GM12878 (cell line): ENCODE data around the gene PAX7. TPM values are rescaled to one million over a fixed set of nuclear protein-coding genes. Genes with fewer than 3 reads are reported as not detected.

Experiments used
- ATAC-seq: fragments of 200-7000 bp; cut with Tn5 transposase; 3 replicates; pipeline ENCODE4 v1.9.1; 2020; ENCODE audit warnings: mild to moderate bottlenecking, moderate library complexity
- BruUV-seq: library from RNA; stranded (reverse); fragments of 400-500 nt; replicated peaks from 2 replicates; lab custom pipeline; 2021; lab: Mats Ljungman, UMichigan
- CTCF ChIA-PET: fragments of 300-600 bp; sonication (Branson Sonifier 250); formaldehyde crosslinking; extraction: SDS; loops from one replicate; lab custom pipeline; 2021; ENCODE audit warnings: inconsistent platforms; lab: Yijun Ruan, JAX
- POLR2A ChIA-PET: fragments of 350-600 bp; formaldehyde crosslinking; extraction: SDS; loops from one replicate; lab custom pipeline; 2021; ENCODE audit warnings: inconsistent platforms; lab: Charles Lee
- RAD21 ChIA-PET: fragments of 300-600 bp; sonication (Branson Sonifier 250); formaldehyde crosslinking; loops from one replicate; lab custom pipeline; 2023; ENCODE audit warnings: antibody characterized with exemption; ENCODE audit not compliant: unreplicated experiment; lab: Charles Lee
- SMC1A ChIA-PET: fragments of 300-600 bp; sonication (Branson Sonifier 250); formaldehyde crosslinking; loops from one replicate; lab custom pipeline; 2023; ENCODE audit not compliant: unreplicated experiment, uncharacterized antibody; lab: Charles Lee
- DNase-seq: peaks from one replicate; pipeline ENCODE4 v3.0.0-alpha.2; 2011; ENCODE audit warnings: low read depth, low spot score
- FAIRE-seq: peaks from 3 replicates; lab custom pipeline; 2011; peaks lifted over from hg19 to GRCh38; lab: Jason Lieb, UNC
- H2AFZ ChIP-seq: 2 replicates; pipeline ENCODE4 v1.6.0; 2011; ENCODE audit warnings: low read depth, low read length, control low read depth; ENCODE audit not compliant: control insufficient read depth
- H3K27ac ChIP-seq: 2 replicates; pipeline ENCODE4 v1.5.1; 2011; ENCODE audit warnings: control low read depth; ENCODE audit not compliant: control insufficient read depth, insufficient read depth
- H3K27me3 ChIP-seq, 2 experiments: replicated peaks in 1 of 2; 2 replicates each; pipeline versions ENCODE4 v1.6.0 to v1.6.1; 2011; ENCODE audit warnings: low read length in 1 of 2; ENCODE audit not compliant: control insufficient read depth in 2 of 2, insufficient read depth in 2 of 2
- H3K36me3 ChIP-seq, 2 experiments: 2 replicates each; pipeline ENCODE4 v1.5.1; 2011; ENCODE audit warnings: low read length in 1 of 2; ENCODE audit not compliant: control insufficient read depth in 2 of 2, insufficient read depth in 2 of 2
- H3K4me1 ChIP-seq: 2 replicates; pipeline ENCODE4 v1.6.1; 2011; ENCODE audit warnings: mild to moderate bottlenecking, low read length, moderate library complexity, mixed read lengths; ENCODE audit not compliant: control insufficient read depth, insufficient read depth
- H3K4me2 ChIP-seq: 2 replicates; pipeline ENCODE4 v1.6.0; 2011; ENCODE audit warnings: control low read depth; ENCODE audit not compliant: control insufficient read depth, insufficient read depth
- H3K4me3 ChIP-seq: fragments of 200-600 bp; sonication (generic); 2 replicates; pipeline ENCODE4 v1.5.1; 2016
- H3K79me2 ChIP-seq: 2 replicates; pipeline ENCODE4 v1.6.0; 2011; ENCODE audit warnings: low read length; ENCODE audit not compliant: control insufficient read depth, insufficient read depth
- H3K9ac ChIP-seq: 2 replicates; pipeline ENCODE4 v1.8.0; 2011; ENCODE audit warnings: low read length, control low read depth, mixed read lengths; ENCODE audit not compliant: control insufficient read depth, insufficient read depth
- H3K9me3 ChIP-seq: replicated peaks from 3 replicates; pipeline ENCODE4 v1.5.1; 2011; ENCODE audit warnings: mild to moderate bottlenecking, low read length; ENCODE audit not compliant: control insufficient read depth, insufficient read depth
- H4K20me1 ChIP-seq: 2 replicates; pipeline ENCODE4 v1.6.0; 2011; ENCODE audit not compliant: control insufficient read depth, insufficient read depth
- BRCA1 ChIP-seq: IDR thresholded peaks from 2 replicates; pipeline ENCODE4 v1.6.1; 2011; ENCODE audit warnings: low read depth, low read length, improper control_type of control experiment
- CBFB ChIP-seq: IDR thresholded peaks from 2 replicates; pipeline ENCODE4 v1.6.1; 2016; ENCODE audit warnings: antibody characterized with exemption, low read depth
- EED ChIP-seq: sonication (generic); IDR thresholded peaks from 2 replicates; pipeline ENCODE4 v1.6.1; 2016; ENCODE audit warnings: antibody characterized with exemption, low read depth
- KLF5 ChIP-seq: fragments of 450-650 bp; IDR thresholded peaks from 2 replicates; pipeline ENCODE4 v1.6.1; 2014; ENCODE audit warnings: mild to moderate bottlenecking; ENCODE audit not compliant: partially characterized antibody
- NR2F1 ChIP-seq: fragments of 450-650 bp; conservative IDR thresholded peaks from 2 replicates; pipeline ENCODE4 v1.6.1; 2017; ENCODE audit warnings: mild to moderate bottlenecking
- NRF1 ChIP-seq: conservative IDR thresholded peaks from 2 replicates; pipeline ENCODE4 v1.6.1; 2011; ENCODE audit warnings: mild to moderate bottlenecking, low read depth, low read length, improper control_type of control experiment
- RBBP5 ChIP-seq: fragments of 200-600 bp; sonication (generic); conservative IDR thresholded peaks from 2 replicates; pipeline ENCODE4 v1.6.1; 2016
- SMC3 ChIP-seq: IDR thresholded peaks from 2 replicates; pipeline ENCODE4 v1.6.1; 2011; ENCODE audit warnings: low read length, improper control_type of control experiment, borderline replicate concordance
- TCF7 ChIP-seq: IDR thresholded peaks from 2 replicates; pipeline ENCODE4 v1.6.1; 2014; ENCODE audit warnings: antibody characterized with exemption, borderline replicate concordance
- ZNF622 ChIP-seq: fragments of 450-650 bp; IDR thresholded peaks from 2 replicates; pipeline ENCODE4 v1.6.1; 2017; ENCODE audit warnings: mild to moderate bottlenecking, inconsistent platforms
- WGBS: methylation state at CpG from one replicate; pipeline ENCODE4 v1.1.6; 2016; ENCODE audit warnings: low lambda C conversion rate; ENCODE audit not compliant: insufficient replicate concordance, insufficient coverage; ENCODE audit errors: missing lambda C conversion rate; 5-methylcytosine and 5-hydroxymethylcytosine counted together
- in situ Hi-C: fragments of 300-500 bp; cut with MboI; formaldehyde crosslinking; loops from 9 replicates; pipeline ENCODE4 v1.14.3; 2018; ENCODE audit warnings: mixed read lengths
- intact Hi-C: fragments of 100-400 bp; cut with micrococcal nuclease; formaldehyde crosslinking; loops from one replicate; pipeline ENCODE4 v1.14.2; 2022; ENCODE audit not compliant: unreplicated experiment
- polyA plus RNA-seq, 11 experiments: library from polyadenylated mRNA; depleted of rRNA in 4 of 11; unstranded in 6 of 11; stranded (reverse) in 5 of 11; fragments of >200 nt; fragmentation: Nextera tagmentation in 4 of 11; fragmentation: Illumina TruSeq in 1 of 11; extraction: Ambion mirVana in 4 of 11; extraction: Trizol in 1 of 11; gene quantifications; 1 replicate in 1 of 11; 2 replicates in 10 of 11; pipeline versions ENCODE4 v1.2.1 to v1.2.3, GENCODE V29; 2011 to 2016; ENCODE audit warnings: inconsistent platforms in 2 of 11, missing spikeins in 2 of 11, low read depth in 1 of 11
- total RNA-seq, 4 experiments: library from RNA; depleted of rRNA in 3 of 4; stranded (reverse); fragments of >200 nt in 3 of 4; fragmentation: Illumina TruSeq in 1 of 4; extraction: Trizol in 1 of 4; gene quantifications; 2 replicates each; pipeline versions ENCODE4 v1.2.1 to v1.2.3, GENCODE V29; 2013 to 2021
- TF ChIP-seq, protein P1 (sequence below): IDR thresholded peaks from 2 replicates; pipeline ENCODE4 v1.6.1; 2012; ENCODE audit warnings: low read depth, low read length, improper control_type of control experiment
- TF ChIP-seq, protein P2 (sequence below): fragments of 150-350 bp; IDR thresholded peaks from 2 replicates; pipeline ENCODE4 v1.6.1; 2016; ENCODE audit warnings: low read depth, low read length
- TF ChIP-seq, protein P3 (sequence below): fragments of 450-650 bp; IDR thresholded peaks from 2 replicates; pipeline ENCODE4 v1.6.1; 2016; ENCODE audit warnings: mild to moderate bottlenecking

Gene PAX7
- total and polyA plus RNA-seq, 10 of the 15 experiments (the other 5 are each of a cell fraction or from before 2014, with no cell fraction given) = not detected

DNA sequence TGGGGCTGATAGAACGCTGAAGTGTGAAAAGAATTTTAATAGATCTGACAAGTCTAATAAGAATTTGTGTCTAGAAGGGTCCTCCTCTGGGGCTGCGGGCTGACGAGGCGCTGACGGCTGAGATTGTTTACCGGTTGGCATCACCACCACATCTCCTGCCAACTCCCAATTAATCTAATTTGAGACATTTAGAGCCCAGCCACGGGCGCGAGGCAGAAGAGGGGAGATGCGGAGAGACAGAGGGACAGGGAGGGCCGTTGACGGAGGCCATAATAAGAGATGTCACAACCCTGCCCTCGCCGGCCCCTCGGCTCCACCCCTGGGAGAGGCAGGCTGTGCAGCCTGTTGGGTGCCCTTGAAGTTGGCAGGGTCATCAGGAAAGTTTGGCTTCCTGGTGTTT lies 109.3 kb downstream of the PAX7 start:
- 57% methylated on average over 15 of the region's 15 CpGs for WGBS

More for the DNA sequence above, 109.3 kb downstream of the PAX7 start:
- no peak overlapping the region for H3K27ac ChIP-seq
- POLR2A ChIA-PET = no interaction called here
- H2AFZ ChIP-seq = no peak overlapping the region
- in situ Hi-C loops = no loop called here
- no peak for DNase-seq
- H3K27me3 ChIP-seq = no peaks in the 10 kb centered on the region; a peak in 2 of 4 replicates
- H3K36me3 ChIP-seq = no peaks in the 10 kb centered on the region
- intact Hi-C loops = no loop called here
- RAD21 ChIA-PET = no interaction called here
- no peak for FAIRE-seq
- H4K20me1 ChIP-seq = no peaks in the 10 kb centered on the region
- H3K4me3 ChIP-seq = no peak overlapping the region
- no peak for ATAC-seq
- no peaks in the 10 kb centered on the region for H3K9me3 ChIP-seq
- H3K4me1 ChIP-seq = no peaks in the 10 kb centered on the region
- BruUV-seq = no TSS peak
- H3K79me2 ChIP-seq = no peaks in the 10 kb centered on the region
- CTCF ChIA-PET = no interaction called here
- H3K9ac ChIP-seq = no peak overlapping the region
- no peak overlapping the region for H3K4me2 ChIP-seq
- SMC1A ChIA-PET = no interaction called here
- TF ChIP-seq RBBP5 = no peak
- TF ChIP-seq SMC3 = no peak
- TF ChIP-seq NRF1 = no peak
- no peak for TF ChIP-seq ZNF622
- TF ChIP-seq NR2F1 = no peak
- TF ChIP-seq, protein P1, sequence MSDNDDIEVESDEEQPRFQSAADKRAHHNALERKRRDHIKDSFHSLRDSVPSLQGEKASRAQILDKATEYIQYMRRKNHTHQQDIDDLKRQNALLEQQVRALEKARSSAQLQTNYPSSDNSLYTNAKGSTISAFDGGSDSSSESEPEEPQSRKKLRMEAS = no peak
- TF ChIP-seq CBFB = no peak
- TF ChIP-seq, protein P2, sequence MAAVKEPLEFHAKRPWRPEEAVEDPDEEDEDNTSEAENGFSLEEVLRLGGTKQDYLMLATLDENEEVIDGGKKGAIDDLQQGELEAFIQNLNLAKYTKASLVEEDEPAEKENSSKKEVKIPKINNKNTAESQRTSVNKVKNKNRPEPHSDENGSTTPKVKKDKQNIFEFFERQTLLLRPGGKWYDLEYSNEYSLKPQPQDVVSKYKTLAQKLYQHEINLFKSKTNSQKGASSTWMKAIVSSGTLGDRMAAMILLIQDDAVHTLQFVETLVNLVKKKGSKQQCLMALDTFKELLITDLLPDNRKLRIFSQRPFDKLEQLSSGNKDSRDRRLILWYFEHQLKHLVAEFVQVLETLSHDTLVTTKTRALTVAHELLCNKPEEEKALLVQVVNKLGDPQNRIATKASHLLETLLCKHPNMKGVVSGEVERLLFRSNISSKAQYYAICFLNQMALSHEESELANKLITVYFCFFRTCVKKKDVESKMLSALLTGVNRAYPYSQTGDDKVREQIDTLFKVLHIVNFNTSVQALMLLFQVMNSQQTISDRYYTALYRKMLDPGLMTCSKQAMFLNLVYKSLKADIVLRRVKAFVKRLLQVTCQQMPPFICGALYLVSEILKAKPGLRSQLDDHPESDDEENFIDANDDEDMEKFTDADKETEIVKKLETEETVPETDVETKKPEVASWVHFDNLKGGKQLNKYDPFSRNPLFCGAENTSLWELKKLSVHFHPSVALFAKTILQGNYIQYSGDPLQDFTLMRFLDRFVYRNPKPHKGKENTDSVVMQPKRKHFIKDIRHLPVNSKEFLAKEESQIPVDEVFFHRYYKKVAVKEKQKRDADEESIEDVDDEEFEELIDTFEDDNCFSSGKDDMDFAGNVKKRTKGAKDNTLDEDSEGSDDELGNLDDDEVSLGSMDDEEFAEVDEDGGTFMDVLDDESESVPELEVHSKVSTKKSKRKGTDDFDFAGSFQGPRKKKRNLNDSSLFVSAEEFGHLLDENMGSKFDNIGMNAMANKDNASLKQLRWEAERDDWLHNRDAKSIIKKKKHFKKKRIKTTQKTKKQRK = no peak
- no peak for TF ChIP-seq KLF5
- TF ChIP-seq EED = no peak
- TF ChIP-seq, protein P3, sequence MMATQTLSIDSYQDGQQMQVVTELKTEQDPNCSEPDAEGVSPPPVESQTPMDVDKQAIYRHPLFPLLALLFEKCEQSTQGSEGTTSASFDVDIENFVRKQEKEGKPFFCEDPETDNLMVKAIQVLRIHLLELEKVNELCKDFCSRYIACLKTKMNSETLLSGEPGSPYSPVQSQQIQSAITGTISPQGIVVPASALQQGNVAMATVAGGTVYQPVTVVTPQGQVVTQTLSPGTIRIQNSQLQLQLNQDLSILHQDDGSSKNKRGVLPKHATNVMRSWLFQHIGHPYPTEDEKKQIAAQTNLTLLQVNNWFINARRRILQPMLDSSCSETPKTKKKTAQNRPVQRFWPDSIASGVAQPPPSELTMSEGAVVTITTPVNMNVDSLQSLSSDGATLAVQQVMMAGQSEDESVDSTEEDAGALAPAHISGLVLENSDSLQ = no peak
- TF ChIP-seq BRCA1 = no peak
- TF ChIP-seq TCF7 = no peak
